A673 (cell line): Measurements from ENCODE around the gene GLIPR2. TPM values are rescaled to one million over a fixed set of nuclear protein-coding genes. Genes with fewer than 3 reads are reported as not detected.

Experiments used
- BruUV-seq: library from RNA; stranded (reverse); fragments of 400-500 nt; replicated peaks from 2 replicates; lab custom pipeline; 2021; lab: Mats Ljungman, UMichigan
- CTCF ChIA-PET: fragments of 300-600 bp; sonication (Branson Sonifier 250); formaldehyde crosslinking; loops from one replicate; lab custom pipeline; 2022; ENCODE audit warnings: antibody characterized with exemption; lab: Charles Lee
- POLR2A ChIA-PET: fragments of 300-600 bp; sonication (Branson Sonifier 250); formaldehyde crosslinking; loops from one replicate; lab custom pipeline; 2022; ENCODE audit warnings: antibody characterized with exemption; ENCODE audit not compliant: low non-redundant PET; lab: Charles Lee
- DNase-seq: peaks from one replicate; pipeline ENCODE4 v3.0.0-alpha.2; 2015; ENCODE audit warnings: low spot score
- H3K27ac ChIP-seq: fragments of 200-600 bp; sonication (generic); 2 replicates; pipeline ENCODE4 v1.5.1; 2016; ENCODE audit warnings: mixed run types, low read depth, mild to moderate bottlenecking, mixed read lengths, antibody characterized with exemption, low read length; ENCODE audit not compliant: poor library complexity, severe bottlenecking
- H3K27me3 ChIP-seq: fragments of 200-600 bp; sonication (generic); replicated peaks from 2 replicates; pipeline ENCODE4 v1.6.1; 2017; ENCODE audit warnings: mixed run types, low read depth, mild to moderate bottlenecking, mixed read lengths, antibody characterized with exemption, low read length; ENCODE audit not compliant: insufficient read depth, poor library complexity
- H3K36me3 ChIP-seq: fragments of 200-600 bp; sonication (generic); 2 replicates; pipeline ENCODE4 v1.6.1; 2016; ENCODE audit warnings: mixed run types, mild to moderate bottlenecking, mixed read lengths, antibody characterized with exemption, low read length; ENCODE audit not compliant: insufficient read depth, poor library complexity, severe bottlenecking
- H3K4me1 ChIP-seq: fragments of 200-600 bp; sonication (generic); 2 replicates; pipeline ENCODE4 v1.6.1; 2017; ENCODE audit warnings: mixed run types, mild to moderate bottlenecking, mixed read lengths, antibody characterized with exemption, low read length; ENCODE audit not compliant: insufficient read depth, poor library complexity, severe bottlenecking
- H3K4me3 ChIP-seq: fragments of 200-600 bp; sonication (generic); 2 replicates; pipeline ENCODE4 v1.5.1; 2016; ENCODE audit warnings: low read depth, mixed run types, mild to moderate bottlenecking, mixed read lengths, low read length; ENCODE audit not compliant: poor library complexity, severe bottlenecking
- H3K9me3 ChIP-seq: fragments of 200-600 bp; sonication (generic); 2 replicates; pipeline ENCODE4 v1.6.1; 2016; ENCODE audit warnings: mixed run types, low read depth, mild to moderate bottlenecking, mixed read lengths, antibody characterized with exemption, low read length; ENCODE audit not compliant: poor library complexity, severe bottlenecking
- EZH2 ChIP-seq: fragments of 200-600 bp; sonication (generic); IDR thresholded peaks from 2 replicates; pipeline ENCODE4 v1.6.1; 2017; ENCODE audit warnings: borderline replicate concordance, low read depth, mild to moderate bottlenecking, mixed read lengths, antibody characterized with exemption, low read length; ENCODE audit not compliant: poor library complexity, severe bottlenecking
- intact Hi-C: fragments of 100-400 bp; cut with micrococcal nuclease; formaldehyde crosslinking; loops from one replicate; pipeline ENCODE4 v1.10.0; 2022; ENCODE audit not compliant: unreplicated experiment
- total RNA-seq: library from RNA; stranded (reverse); gene quantifications from 2 replicates; pipeline ENCODE4 v1.2.3, GENCODE V29; 2021
- TF ChIP-seq, protein P1 (sequence below): fragments of 300-800, 200-600 bp; sonication (generic); conservative IDR thresholded peaks from 2 replicates; pipeline ENCODE4 v1.5.1; 2017; ENCODE audit warnings: low read depth, mild to moderate bottlenecking, antibody characterized with exemption, low read length, moderate library complexity, mixed read lengths

Gene GLIPR2
- total RNA-seq, 1 experiment from 2014 or later, result 5.0 TPM

DNA sequence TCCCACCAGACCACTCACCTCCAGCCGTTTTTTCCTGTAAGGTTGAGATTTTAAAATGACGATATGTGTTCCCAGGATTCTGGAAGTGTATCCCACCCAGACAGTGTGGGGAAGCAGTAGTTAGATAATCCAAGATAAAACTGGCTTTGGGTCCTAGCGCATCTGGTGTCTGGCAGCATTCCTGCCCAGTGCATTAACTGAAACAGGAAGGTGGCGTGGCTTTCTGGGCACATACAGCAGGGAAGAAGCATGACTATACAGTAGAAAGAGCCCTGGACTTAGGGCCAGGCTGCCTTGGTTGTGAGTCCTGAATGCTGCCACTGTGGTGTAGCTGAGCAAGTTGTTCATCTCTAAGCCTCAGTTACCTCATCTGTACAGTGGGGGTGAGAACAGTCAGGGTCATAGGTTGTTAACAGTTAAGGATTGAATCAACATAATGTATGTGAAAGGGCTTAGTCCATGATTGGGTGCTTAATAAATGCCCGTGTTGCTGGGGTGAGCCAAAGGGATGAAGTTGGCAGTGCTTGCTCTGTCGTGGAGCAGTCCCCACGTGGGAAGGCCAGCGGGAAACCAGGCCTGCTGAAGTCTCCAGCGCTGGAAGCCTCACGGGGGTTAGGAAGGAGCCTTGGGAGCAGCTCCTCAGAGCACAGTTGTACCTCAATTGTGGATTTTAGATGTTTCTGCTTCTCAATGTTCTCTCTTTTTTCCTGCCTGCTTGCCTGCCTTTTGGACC is 72.2 kb downstream of the GLIPR2 start:
- Histone ChIP-seq H3K27me3 (no peaks in the 10 kb centered on the region), H3K27ac (peak overlapping the region; percentile 53), H3K4me3 (no peak overlapping the region), H3K36me3 (peaks cover 81% of the 10 kb centered on the region), H3K4me1 (peaks cover 14% of the 10 kb centered on the region), H3K9me3 (no peaks in the 10 kb centered on the region)
- DNase-seq, result no peak
- no peak for TF ChIP-seq EZH2
- TF ChIP-seq, protein P1, sequence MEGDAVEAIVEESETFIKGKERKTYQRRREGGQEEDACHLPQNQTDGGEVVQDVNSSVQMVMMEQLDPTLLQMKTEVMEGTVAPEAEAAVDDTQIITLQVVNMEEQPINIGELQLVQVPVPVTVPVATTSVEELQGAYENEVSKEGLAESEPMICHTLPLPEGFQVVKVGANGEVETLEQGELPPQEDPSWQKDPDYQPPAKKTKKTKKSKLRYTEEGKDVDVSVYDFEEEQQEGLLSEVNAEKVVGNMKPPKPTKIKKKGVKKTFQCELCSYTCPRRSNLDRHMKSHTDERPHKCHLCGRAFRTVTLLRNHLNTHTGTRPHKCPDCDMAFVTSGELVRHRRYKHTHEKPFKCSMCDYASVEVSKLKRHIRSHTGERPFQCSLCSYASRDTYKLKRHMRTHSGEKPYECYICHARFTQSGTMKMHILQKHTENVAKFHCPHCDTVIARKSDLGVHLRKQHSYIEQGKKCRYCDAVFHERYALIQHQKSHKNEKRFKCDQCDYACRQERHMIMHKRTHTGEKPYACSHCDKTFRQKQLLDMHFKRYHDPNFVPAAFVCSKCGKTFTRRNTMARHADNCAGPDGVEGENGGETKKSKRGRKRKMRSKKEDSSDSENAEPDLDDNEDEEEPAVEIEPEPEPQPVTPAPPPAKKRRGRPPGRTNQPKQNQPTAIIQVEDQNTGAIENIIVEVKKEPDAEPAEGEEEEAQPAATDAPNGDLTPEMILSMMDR, result no peak
- BruUV-seq, result no TSS peak
- POLR2A ChIA-PET, result interaction anchor here (0.6 kb wide), 1 partner anchor 18 kb away, joined by 4 read pairs; no protein-coding TSS in a partner anchor
- intact Hi-C loops, result no loop called here
- CTCF ChIA-PET, result no interaction called here

GRCh38 chr9:36210722-36211121 is 74.2 kb downstream of the GLIPR2 start:
- CTCF ChIA-PET, result no interaction called here
- no peak for DNase-seq
- Histone ChIP-seq H3K27me3 (no peaks in the 10 kb centered on the region), H3K27ac (no peak overlapping the region), H3K4me1 (peaks cover 14% of the 10 kb centered on the region), H3K9me3 (no peaks in the 10 kb centered on the region), H3K4me3 (no peak overlapping the region), H3K36me3 (peaks cover 80% of the 10 kb centered on the region)
- intact Hi-C loops, result no loop called here
- TF ChIP-seq, protein P1, result no peak
- TF ChIP-seq EZH2, result no peak
- POLR2A ChIA-PET, result no interaction called here
- BruUV-seq, result no TSS peak

- CTCF ChIA-PET, result no interaction called here
Observed at GRCh38 chr9:36211510-36211909, 75.0 kb downstream of the GLIPR2 start.

More at GRCh38 chr9:36211510-36211909, 75.0 kb downstream of the GLIPR2 start:
- BruUV-seq, result no TSS peak
- Histone ChIP-seq H3K27ac (no peak overlapping the region), H3K4me1 (peaks cover 14% of the 10 kb centered on the region), H3K27me3 (no peaks in the 10 kb centered on the region), H3K9me3 (no peaks in the 10 kb centered on the region), H3K4me3 (no peak overlapping the region), H3K36me3 (peaks cover 77% of the 10 kb centered on the region)
- POLR2A ChIA-PET, result no interaction called here
- DNase-seq, result no peak
- intact Hi-C loops, result no loop called here
- TF ChIP-seq EZH2, result no peak
- TF ChIP-seq, protein P1, result no peak
